ENCODE results near the gene CCDC110.

DNA sequence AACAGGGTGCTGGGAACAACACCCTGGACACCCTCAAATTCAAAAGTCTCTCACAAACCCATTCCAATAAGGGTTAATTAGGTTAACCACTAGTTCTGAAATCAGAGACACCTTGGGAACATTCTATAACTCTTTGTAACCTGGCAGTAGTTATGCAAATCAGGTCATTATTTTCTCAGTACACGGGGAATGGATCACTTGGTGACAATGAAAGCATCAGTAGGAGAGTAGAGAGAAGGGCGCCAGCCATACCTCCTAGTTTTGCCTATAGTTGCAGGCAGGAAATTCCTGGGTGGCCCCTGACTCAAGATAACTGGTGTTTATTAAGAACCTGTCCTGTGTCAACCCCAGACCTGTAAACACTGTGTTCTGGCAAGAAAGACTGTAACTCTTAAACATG lies 2.5 kb downstream of the CCDC110 start:
- no peak for TF ChIP-seq EP300 (IDR thresholded peaks at IDR 0.05)
- no peak for TF ChIP-seq POLR2AphosphoS5 (IDR thresholded peaks at IDR 0.05)
- no peak for TF ChIP-seq POLR2A (IDR thresholded peaks at IDR 0.05)
- TF ChIP-seq, protein P1, sequence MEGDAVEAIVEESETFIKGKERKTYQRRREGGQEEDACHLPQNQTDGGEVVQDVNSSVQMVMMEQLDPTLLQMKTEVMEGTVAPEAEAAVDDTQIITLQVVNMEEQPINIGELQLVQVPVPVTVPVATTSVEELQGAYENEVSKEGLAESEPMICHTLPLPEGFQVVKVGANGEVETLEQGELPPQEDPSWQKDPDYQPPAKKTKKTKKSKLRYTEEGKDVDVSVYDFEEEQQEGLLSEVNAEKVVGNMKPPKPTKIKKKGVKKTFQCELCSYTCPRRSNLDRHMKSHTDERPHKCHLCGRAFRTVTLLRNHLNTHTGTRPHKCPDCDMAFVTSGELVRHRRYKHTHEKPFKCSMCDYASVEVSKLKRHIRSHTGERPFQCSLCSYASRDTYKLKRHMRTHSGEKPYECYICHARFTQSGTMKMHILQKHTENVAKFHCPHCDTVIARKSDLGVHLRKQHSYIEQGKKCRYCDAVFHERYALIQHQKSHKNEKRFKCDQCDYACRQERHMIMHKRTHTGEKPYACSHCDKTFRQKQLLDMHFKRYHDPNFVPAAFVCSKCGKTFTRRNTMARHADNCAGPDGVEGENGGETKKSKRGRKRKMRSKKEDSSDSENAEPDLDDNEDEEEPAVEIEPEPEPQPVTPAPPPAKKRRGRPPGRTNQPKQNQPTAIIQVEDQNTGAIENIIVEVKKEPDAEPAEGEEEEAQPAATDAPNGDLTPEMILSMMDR (IDR thresholded peaks at IDR 0.05), result no peak

Data from gastroesophageal sphincter (tissue), 3 donors.